Measurements from ENCODE around the gene TMEM11. TPM values are rescaled to one million over a fixed set of nuclear protein-coding genes. Genes with fewer than 3 reads are reported as not detected.

The TMEM11 gene
- total RNA-seq, 4 donors from 2014 or later, result 16.2 to 27.6 (median 21.5) TPM

GRCh38 chr17:21250854-21251253 is 36.9 kb upstream of the TMEM11 start:
- H3K4me1 ChIP-seq, result peaks cover 0 to 39% (median 23%) of the 10 kb centered on the region in 4 donors
- WGBS, 2 donors, result 26 to 40% methylated on average over 4 of the region's 4 CpGs
- no peaks in the 10 kb centered on the region for H3K9me3 ChIP-seq
- no peak for TF ChIP-seq POLR2A (IDR thresholded peaks at IDR 0.05)
- no peak for TF ChIP-seq EP300 (IDR thresholded peaks at IDR 0.05)
- TF ChIP-seq CTCF (IDR thresholded peaks at IDR 0.05), result no peak
- DNase-seq (ENCODE audit: low spot score in 2 of 2), result no peak
- H3K27ac ChIP-seq, result peak overlapping the region in 2 of 4 donors; percentile 39 to 81
- H3K27me3 ChIP-seq, result no peaks in the 10 kb centered on the region
- H3K4me3 ChIP-seq, result no peak overlapping the region
- peaks cover 0 to 9% (median 0%) of the 10 kb centered on the region in 3 donors for H3K36me3 ChIP-seq

GRCh38 chr17:21249920-21250703 is 36.2 kb upstream of the TMEM11 start:
- no peak overlapping the region for H3K4me3 ChIP-seq
- peak overlapping the region in 2 of 4 donors; percentile 39 to 81 for H3K27ac ChIP-seq
- no peaks in the 10 kb centered on the region for H3K9me3 ChIP-seq
- no peaks in the 10 kb centered on the region for H3K27me3 ChIP-seq
- peaks cover 0 to 39% (median 23%) of the 10 kb centered on the region in 4 donors for H3K4me1 ChIP-seq
- H3K36me3 ChIP-seq, result peaks cover 0 to 9% (median 0%) of the 10 kb centered on the region in 3 donors
- no peak for TF ChIP-seq POLR2A (IDR thresholded peaks at IDR 0.05)
- no peak for TF ChIP-seq CTCF (IDR thresholded peaks at IDR 0.05)
- no peak for TF ChIP-seq EP300 (IDR thresholded peaks at IDR 0.05)
- DNase-seq (ENCODE audit: low spot score in 2 of 2), result no peak
- 52 to 58% methylated on average over 6 to 7 of the region's 7 CpGs for WGBS, 2 donors

DNA sequence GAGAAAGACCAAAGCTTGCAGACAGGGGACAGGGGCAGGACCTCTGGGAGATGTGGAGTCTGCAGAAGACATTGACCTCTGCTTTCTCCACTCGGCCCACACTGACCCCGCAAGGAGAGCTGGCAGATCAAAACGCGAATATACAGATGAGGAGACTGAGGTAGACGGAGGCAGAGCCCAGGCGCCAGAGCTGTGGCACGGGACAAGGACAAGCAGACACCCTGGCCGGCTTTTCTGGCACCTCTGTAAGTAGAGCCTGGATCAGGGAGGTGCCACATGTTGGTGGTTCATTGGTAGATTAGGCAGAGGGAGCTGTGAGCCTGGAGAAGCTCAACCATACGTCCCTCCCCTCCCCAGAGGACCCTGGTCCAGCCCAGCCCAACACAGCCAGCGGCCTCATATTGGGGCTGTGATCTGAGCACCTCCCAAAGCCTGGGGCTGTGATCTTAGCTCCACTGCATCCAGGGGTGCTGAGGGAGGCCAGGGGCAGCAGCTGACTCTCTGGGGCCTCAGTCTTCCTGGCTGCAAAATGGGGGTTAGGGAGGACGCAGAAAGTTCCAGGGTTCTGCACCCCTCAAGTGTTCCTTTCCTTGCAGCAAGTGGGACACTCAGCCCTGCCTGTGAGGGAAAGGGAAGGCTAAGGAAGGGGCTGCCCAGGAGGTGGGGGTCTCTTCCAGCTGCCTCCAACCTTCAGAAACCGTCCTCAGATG is 35.3 kb upstream of the TMEM11 start:
- no peak for DNase-seq (ENCODE audit: low spot score in 2 of 2)
- 75 to 77% methylated on average over 12 of the region's 12 CpGs for WGBS, 2 donors
- no peak overlapping the region for H3K27ac ChIP-seq

GRCh38 chr17:21248500-21248899 is 34.5 kb upstream of the TMEM11 start:
- 77 to 88% methylated on average over 4 of the region's 4 CpGs for WGBS, 2 donors
- H3K27ac ChIP-seq, result no peak overlapping the region

More for the DNA sequence above, 35.3 kb upstream of the TMEM11 start:
- H3K9me3 ChIP-seq, result no peaks in the 10 kb centered on the region
- peaks cover 0 to 9% (median 0%) of the 10 kb centered on the region in 3 donors for H3K36me3 ChIP-seq
- no peaks in the 10 kb centered on the region for H3K27me3 ChIP-seq
- H3K4me1 ChIP-seq, result peaks cover 0 to 39% (median 23%) of the 10 kb centered on the region in 4 donors
- TF ChIP-seq POLR2A (IDR thresholded peaks at IDR 0.05) (no peak), EP300 (IDR thresholded peaks at IDR 0.05) (no peak), CTCF (IDR thresholded peaks at IDR 0.05) (no peak)
- no peak overlapping the region for H3K4me3 ChIP-seq

More at GRCh38 chr17:21248500-21248899, 34.5 kb upstream of the TMEM11 start:
- H3K36me3 ChIP-seq, result peaks cover 0 to 16% (median 0%) of the 10 kb centered on the region in 3 donors
- TF ChIP-seq EP300 (IDR thresholded peaks at IDR 0.05), result no peak
- no peak for TF ChIP-seq POLR2A (IDR thresholded peaks at IDR 0.05)
- TF ChIP-seq CTCF (IDR thresholded peaks at IDR 0.05), result no peak
- no peak overlapping the region for H3K4me3 ChIP-seq
- H3K9me3 ChIP-seq, result no peaks in the 10 kb centered on the region
- H3K4me1 ChIP-seq, result peaks cover 0 to 33% (median 21%) of the 10 kb centered on the region in 4 donors
- no peak for DNase-seq (ENCODE audit: low spot score in 2 of 2)
- H3K27me3 ChIP-seq, result no peaks in the 10 kb centered on the region
